MM.1S (cell line): ENCODE measurements around the gene GRHPR.
A peak's percentile ranks its signal among the peaks of the same experiment; 100 is the strongest.

ENCODE experiments used
- DNase-seq: peaks from one replicate; pipeline ENCODE4 v3.0.0-alpha.2; 2015
- H2AFZ ChIP-seq: fragments of 300-600 bp; sonication (generic); 2 replicates; pipeline ENCODE4 v1.6.0; 2016; ENCODE audit warnings: antibody characterized with exemption, low read length
- H3F3A ChIP-seq: fragments of 300-600 bp; sonication (generic); 2 replicates; pipeline ENCODE4 v1.6.1; 2016; ENCODE audit warnings: mild to moderate bottlenecking, antibody characterized with exemption, low read length, moderate library complexity, mixed read lengths; ENCODE audit not compliant: insufficient read depth
- H3K27ac ChIP-seq: fragments of 300-600 bp; sonication (generic); 2 replicates; pipeline ENCODE4 v1.5.1; 2016; ENCODE audit warnings: mild to moderate bottlenecking, low read length
- H3K27me3 ChIP-seq: fragments of 300-600 bp; sonication (generic); replicated peaks from 2 replicates; pipeline ENCODE4 v1.6.0; 2016; ENCODE audit warnings: low read length; ENCODE audit not compliant: insufficient read depth
- H3K36me3 ChIP-seq: fragments of 300-600 bp; sonication (generic); replicated peaks from 2 replicates; pipeline ENCODE4 v1.6.1; 2016; ENCODE audit warnings: mild to moderate bottlenecking, low read length, mixed read lengths; ENCODE audit not compliant: insufficient read depth
- H3K4me1 ChIP-seq: fragments of 300-600 bp; sonication (generic); 2 replicates; pipeline ENCODE4 v1.6.1; 2016; ENCODE audit warnings: low read length, mixed read lengths
- H3K4me2 ChIP-seq: fragments of 300-600 bp; sonication (generic); 2 replicates; pipeline ENCODE4 v1.6.0; 2016; ENCODE audit warnings: low read depth, low read length
- H3K4me3 ChIP-seq: fragments of 300-600 bp; sonication (generic); 2 replicates; pipeline ENCODE4 v1.5.1; 2016; ENCODE audit warnings: low read length, mixed read lengths
- H3K79me2 ChIP-seq: fragments of 300-600 bp; sonication (generic); 2 replicates; pipeline ENCODE4 v1.6.1; 2016; ENCODE audit warnings: mixed run types, low read length, mixed read lengths
- H3K9ac ChIP-seq: fragments of 300-600 bp; sonication (generic); 2 replicates; pipeline ENCODE4 v1.6.1; 2016; ENCODE audit warnings: low read length, mixed read lengths
- H3K9me2 ChIP-seq: fragments of 300-600 bp; sonication (generic); replicated peaks from 2 replicates; pipeline ENCODE4 v1.6.1; 2016; ENCODE audit warnings: mild to moderate bottlenecking, low read length, mixed read lengths; ENCODE audit not compliant: insufficient read depth
- H3K9me3 ChIP-seq: fragments of 300-600 bp; sonication (generic); replicated peaks from 2 replicates; pipeline ENCODE4 v1.6.1; 2016; ENCODE audit warnings: mild to moderate bottlenecking, low read length, mixed read lengths; ENCODE audit not compliant: insufficient read depth
- H4K20me1 ChIP-seq: fragments of 300-600 bp; sonication (generic); 2 replicates; pipeline ENCODE4 v1.6.1; 2016; ENCODE audit warnings: mild to moderate bottlenecking, low read length, moderate library complexity, mixed read lengths; ENCODE audit not compliant: insufficient read depth
- CTCF ChIP-seq: fragments of 300-600 bp; sonication (generic); IDR thresholded peaks from 2 replicates; pipeline ENCODE4 v1.5.1; 2016; ENCODE audit warnings: antibody characterized with exemption, low read length, mixed read lengths
- EZH2 ChIP-seq: fragments of 300-600 bp; sonication (generic); optimal IDR thresholded peaks from 2 replicates; pipeline ENCODE3; 2017; ENCODE audit warnings: low read depth, mild to moderate bottlenecking, antibody characterized with exemption, low read length, mixed read lengths
- EZH2phosphoT487 ChIP-seq: fragments of 300-600 bp; sonication (generic); IDR thresholded peaks from 2 replicates; pipeline ENCODE4 v1.6.1; 2018; ENCODE audit warnings: antibody characterized with exemption, low read length

Gene GRHPR

GRCh38 chr9:37454238-37454637 lies 31.7 kb downstream of the GRHPR start:
- Histone ChIP-seq H3K27me3 (no peaks in the 10 kb centered on the region), H3K4me1 (peaks cover 6% of the 10 kb centered on the region), H3F3A (no peaks in the 10 kb centered on the region), H4K20me1 (no peaks in the 10 kb centered on the region; the same call in 1 of the 2 replicates), H3K9me2 (no peaks in the 10 kb centered on the region), H3K4me3 (no peak overlapping the region), H3K36me3 (no peaks in the 10 kb centered on the region), H3K79me2 (peaks cover 70% of the 10 kb centered on the region), H3K4me2 (no peak overlapping the region), H2AFZ (no peak overlapping the region), H3K27ac (no peak overlapping the region), H3K9ac (no peak overlapping the region), H3K9me3 (no peaks in the 10 kb centered on the region)
- TF ChIP-seq EZH2phosphoT487 (no peak), CTCF (no peak), EZH2 (no peak)
- DNase-seq = no peak

GRCh38 chr9:37455884-37456647 lies 33.6 kb downstream of the GRHPR start:
- Histone ChIP-seq H2AFZ (no peak overlapping the region), H3K9ac (no peak overlapping the region), H3K4me1 (peaks cover 6% of the 10 kb centered on the region), H3K4me3 (no peak overlapping the region), H4K20me1 (no peaks in the 10 kb centered on the region; the same call in 1 of the 2 replicates), H3F3A (no peaks in the 10 kb centered on the region), H3K4me2 (no peak overlapping the region), H3K79me2 (peaks cover 70% of the 10 kb centered on the region), H3K9me2 (no peaks in the 10 kb centered on the region), H3K27ac (no peak overlapping the region), H3K36me3 (no peaks in the 10 kb centered on the region), H3K27me3 (no peaks in the 10 kb centered on the region), H3K9me3 (no peaks in the 10 kb centered on the region)
- DNase-seq = no peak
- TF ChIP-seq CTCF (no peak), EZH2 (no peak), EZH2phosphoT487 (no peak)

GRCh38 chr9:37456817-37457216 lies 34.3 kb downstream of the GRHPR start:
- H4K20me1 ChIP-seq = no peaks in the 10 kb centered on the region; the same call in 1 of the 2 replicates
- no peak overlapping the region for H3K27ac ChIP-seq
- TF ChIP-seq EZH2 = no peak
- H3K4me1 ChIP-seq = peaks cover 3% of the 10 kb centered on the region
- no peak overlapping the region for H2AFZ ChIP-seq
- no peaks in the 10 kb centered on the region for H3K9me3 ChIP-seq
- H3K9me2 ChIP-seq = no peaks in the 10 kb centered on the region
- no peaks in the 10 kb centered on the region for H3K27me3 ChIP-seq
- H3K36me3 ChIP-seq = no peaks in the 10 kb centered on the region
- H3K9ac ChIP-seq = no peak overlapping the region
- no peak overlapping the region for H3K4me2 ChIP-seq
- no peaks in the 10 kb centered on the region for H3F3A ChIP-seq
- peaks cover 70% of the 10 kb centered on the region for H3K79me2 ChIP-seq
- H3K4me3 ChIP-seq = no peak overlapping the region
- no peak for DNase-seq

- H3K9me3 ChIP-seq = no peaks in the 10 kb centered on the region
- H3K79me2 ChIP-seq = peaks cover 45% of the 10 kb centered on the region
- peaks cover 10% of the 10 kb centered on the region; the same call in 1 of the 2 replicates for H3K4me1 ChIP-seq
- H3F3A ChIP-seq = 0 out of 2 replicates have a peak, but pooled peaks cover 6% of the 10 kb centered on the region
- H3K4me2 ChIP-seq = peak overlapping the region; percentile 88
- DNase-seq = no peak
- H3K9me2 ChIP-seq = no peaks in the 10 kb centered on the region
- H3K27ac ChIP-seq = no peak overlapping the region; the same call in 1 of the 2 replicates
- H3K27me3 ChIP-seq = no peaks in the 10 kb centered on the region
- H3K36me3 ChIP-seq = no peaks in the 10 kb centered on the region
- H4K20me1 ChIP-seq = no peaks in the 10 kb centered on the region
- peak overlapping the region; percentile 95 for H3K4me3 ChIP-seq
- peak overlapping the region; percentile 93 for H3K9ac ChIP-seq
- TF ChIP-seq EZH2phosphoT487 (no peak), CTCF (no peak), EZH2 (no peak)
- H2AFZ ChIP-seq = no peak overlapping the region
Observed at GRCh38 chr9:37464006-37464405, 41.5 kb downstream of the GRHPR start.
